Gastrocnemius medialis (tissue), 4 donors: ENCODE results near the gene CTR9.

Source experiments
- CTCF ChIP-seq, 5 experiments: fragments of 450-650 bp in 3 of 5; fragments of 200-600 bp in 2 of 5; sonication (generic) in 2 of 5; IDR thresholded peaks in 4 of 5; conservative IDR thresholded peaks in 1 of 5; 1 replicate in 4 of 5; 2 replicates in 1 of 5; pipeline ENCODE4 v1.5.1; 2016 to 2019; ENCODE audit warnings: antibody characterized with exemption in 5 of 5, mild to moderate bottlenecking in 3 of 5, moderate library complexity in 3 of 5
- POLR2A ChIP-seq, 2 donors: fragments of 450-650 bp; IDR thresholded peaks; one replicate each; pipeline ENCODE4 v1.6.1; 2017; ENCODE audit warnings: antibody characterized with exemption in 2 of 2, mild to moderate bottlenecking in 2 of 2, moderate library complexity in 2 of 2

GRCh38 chr11:10793470-10794255 lies 42.6 kb downstream of the CTR9 start:
- TF ChIP-seq CTCF (IDR thresholded peaks at IDR 0.05 in 4 of 5, conservative IDR thresholded peaks at IDR 0.05 in 1 of 5) (no peak), POLR2A (IDR thresholded peaks at IDR 0.05) (no peak)
